ENCODE measurements around the gene MYH10. TPM values are rescaled to one million over a fixed set of nuclear protein-coding genes. Genes with fewer than 3 reads are reported as not detected.

MYH10 gene
- total and polyA plus RNA-seq, 2 experiments from 2014 or later, result 75.6 to 87.8 TPM

DNA sequence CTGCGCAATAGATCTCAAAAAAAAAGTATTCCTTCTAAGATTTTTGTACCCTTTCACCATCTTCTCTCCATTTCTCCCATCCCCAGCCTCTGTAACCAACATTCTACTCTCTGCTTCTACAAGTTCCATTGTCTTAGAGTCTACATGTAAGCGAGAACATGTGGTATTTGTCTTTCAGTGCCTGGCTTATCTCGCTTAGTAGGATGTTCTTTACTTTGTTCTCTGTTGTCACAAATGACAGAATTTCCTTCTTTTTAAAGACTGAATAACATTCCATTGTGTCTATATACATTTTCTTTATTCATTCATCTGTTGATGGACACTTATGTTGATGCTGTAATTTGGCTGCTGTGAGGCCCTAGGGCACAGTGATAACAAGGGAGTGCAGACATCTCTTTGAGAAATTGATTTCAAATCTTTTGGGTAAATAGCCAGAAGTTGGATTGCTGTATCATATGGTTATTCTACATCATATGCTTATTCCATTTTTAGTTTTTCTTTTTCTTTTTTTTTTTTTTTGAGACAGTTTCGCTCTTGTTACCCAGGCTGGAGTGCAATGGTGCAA lies 37.7 kb upstream of the MYH10 start:
- Histone ChIP-seq H3K4me2 (no peak overlapping the region), H3K4me1 (ENCODE audit: insufficient read depth) (no peaks in the 10 kb centered on the region), H3K79me2 (no peaks in the 10 kb centered on the region), H3K27ac (no peak overlapping the region), H3K4me3 (no peak overlapping the region), H3K9me3 (ENCODE audit: low read depth) (no peaks in the 10 kb centered on the region), H3K9me2 (replicated peaks; ENCODE audit: insufficient read depth) (no peaks in the 10 kb centered on the region), H3K27me3 (no peaks in the 10 kb centered on the region), H3K36me3 (replicated peaks; ENCODE audit: insufficient read depth, low read depth) (no peaks in the 10 kb centered on the region), H2AFZ (no peak overlapping the region), H4K20me1 (ENCODE audit: insufficient read depth, poor library complexity, severe bottlenecking) (no peaks in the 10 kb centered on the region)
- TF ChIP-seq CTCF (IDR thresholded peaks at IDR 0.05; ENCODE audit: poor library complexity) (no peak), EZH2phosphoT487 (IDR thresholded peaks at IDR 0.05; ENCODE audit: low read depth, severe bottlenecking, unreplicated experiment) (no peak), EZH2 (IDR thresholded peaks at IDR 0.05; ENCODE audit: borderline replicate concordance) (no peak)
- 83% methylated on average over 4 of the region's 4 CpGs for WGBS (ENCODE audit: low lambda C conversion rate, missing lambda C conversion rate)
- DNase-seq (ENCODE audit: low spot score), result no peak

DNA sequence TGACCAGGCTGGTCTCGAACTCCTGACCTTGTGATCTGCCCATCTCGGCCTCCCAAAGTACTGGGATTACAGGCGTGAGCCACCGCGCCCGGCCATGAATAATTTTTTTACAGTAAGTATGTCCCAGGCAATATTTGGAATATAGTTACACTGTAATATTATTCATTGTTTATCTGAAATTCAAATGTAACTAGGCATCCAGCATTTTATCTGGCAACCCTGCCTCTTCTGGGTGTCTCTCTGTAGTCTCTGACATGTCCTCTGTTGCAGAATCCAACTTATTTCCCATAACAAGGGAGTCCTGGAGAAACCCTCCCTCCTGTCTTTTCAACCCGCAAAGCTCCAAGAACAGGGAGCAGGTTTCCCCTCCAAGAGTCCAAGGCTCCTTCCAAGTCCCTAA lies 36.9 kb upstream of the MYH10 start:
- Histone ChIP-seq H3K27me3 (no peaks in the 10 kb centered on the region), H3K4me1 (ENCODE audit: insufficient read depth) (no peaks in the 10 kb centered on the region), H3K9me3 (ENCODE audit: low read depth) (no peaks in the 10 kb centered on the region), H4K20me1 (ENCODE audit: insufficient read depth, poor library complexity, severe bottlenecking) (no peaks in the 10 kb centered on the region), H3K79me2 (no peaks in the 10 kb centered on the region), H3K4me3 (no peak overlapping the region), H3K27ac (no peak overlapping the region), H2AFZ (no peak overlapping the region), H3K9me2 (replicated peaks; ENCODE audit: insufficient read depth) (no peaks in the 10 kb centered on the region), H3K4me2 (no peak overlapping the region), H3K36me3 (replicated peaks; ENCODE audit: insufficient read depth, low read depth) (no peaks in the 10 kb centered on the region)
- TF ChIP-seq EZH2phosphoT487 (IDR thresholded peaks at IDR 0.05; ENCODE audit: low read depth, severe bottlenecking, unreplicated experiment), result no peak
- TF ChIP-seq EZH2 (IDR thresholded peaks at IDR 0.05; ENCODE audit: borderline replicate concordance), result no peak
- TF ChIP-seq CTCF (IDR thresholded peaks at IDR 0.05; ENCODE audit: poor library complexity), result no peak
- no peak for DNase-seq (ENCODE audit: low spot score)
- WGBS (ENCODE audit: low lambda C conversion rate, missing lambda C conversion rate), result 81% methylated on average over 7 of the region's 7 CpGs

GRCh38 chr17:8665684-8666083 lies 35.2 kb upstream of the MYH10 start:
- Histone ChIP-seq H2AFZ (no peak overlapping the region), H4K20me1 (ENCODE audit: insufficient read depth, poor library complexity, severe bottlenecking) (no peaks in the 10 kb centered on the region), H3K36me3 (replicated peaks; ENCODE audit: insufficient read depth, low read depth) (no peaks in the 10 kb centered on the region), H3K4me2 (no peak overlapping the region), H3K79me2 (no peaks in the 10 kb centered on the region), H3K4me3 (no peak overlapping the region), H3K27me3 (no peaks in the 10 kb centered on the region), H3K4me1 (ENCODE audit: insufficient read depth) (no peaks in the 10 kb centered on the region), H3K9me2 (replicated peaks; ENCODE audit: insufficient read depth) (no peaks in the 10 kb centered on the region), H3K27ac (no peak overlapping the region), H3K9me3 (ENCODE audit: low read depth) (no peaks in the 10 kb centered on the region)
- TF ChIP-seq EZH2phosphoT487 (IDR thresholded peaks at IDR 0.05; ENCODE audit: low read depth, severe bottlenecking, unreplicated experiment) (no peak), EZH2 (IDR thresholded peaks at IDR 0.05; ENCODE audit: borderline replicate concordance) (no peak), CTCF (IDR thresholded peaks at IDR 0.05; ENCODE audit: poor library complexity) (no peak)
- whole genome bisulfite sequencing (ENCODE audit: low lambda C conversion rate, missing lambda C conversion rate), result 100% methylated on average over 2 of the region's 2 CpGs
- no peak for DNase-seq (ENCODE audit: low spot score)
